22Rv1 (cell line): Measurements from ENCODE around the gene PARD3.

ENCODE experiments used
- CTCF ChIP-seq: fragments of 450-650 bp; IDR thresholded peaks from 2 replicates; pipeline ENCODE4 v1.5.1; 2017; ENCODE audit warnings: mild to moderate bottlenecking
- ZFX ChIP-seq: fragments of 450-650 bp; IDR thresholded peaks from 2 replicates; pipeline ENCODE4 v1.6.1; 2017; ENCODE audit warnings: antibody characterized with exemption, borderline replicate concordance

GRCh38 chr10:34335960-34336690 lies 479.0 kb downstream of the PARD3 start:
- TF ChIP-seq CTCF: no peak
- TF ChIP-seq ZFX: no peak
